ENCODE data around the gene PRKACB.

DNA sequence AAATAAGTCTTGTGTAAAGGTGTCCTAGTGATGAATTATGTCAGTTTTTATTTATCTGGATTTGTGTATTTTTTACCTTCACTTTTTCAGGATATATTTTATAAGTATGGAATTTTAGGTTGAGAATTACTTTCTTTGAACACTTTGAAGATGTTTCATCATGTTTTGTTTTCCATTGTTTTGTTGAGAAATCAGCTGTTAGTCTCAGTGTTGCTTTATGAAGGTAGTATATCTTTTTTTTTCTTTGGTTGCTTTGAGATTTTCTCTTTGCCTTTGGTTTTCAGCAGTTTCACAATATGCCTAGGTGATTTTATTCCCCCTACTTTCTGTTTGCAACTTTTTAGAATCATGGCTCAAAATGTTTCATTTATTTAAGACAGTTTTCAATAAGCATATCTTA, 48.8 kb upstream of the PRKACB start:
- TF ChIP-seq, protein P1, sequence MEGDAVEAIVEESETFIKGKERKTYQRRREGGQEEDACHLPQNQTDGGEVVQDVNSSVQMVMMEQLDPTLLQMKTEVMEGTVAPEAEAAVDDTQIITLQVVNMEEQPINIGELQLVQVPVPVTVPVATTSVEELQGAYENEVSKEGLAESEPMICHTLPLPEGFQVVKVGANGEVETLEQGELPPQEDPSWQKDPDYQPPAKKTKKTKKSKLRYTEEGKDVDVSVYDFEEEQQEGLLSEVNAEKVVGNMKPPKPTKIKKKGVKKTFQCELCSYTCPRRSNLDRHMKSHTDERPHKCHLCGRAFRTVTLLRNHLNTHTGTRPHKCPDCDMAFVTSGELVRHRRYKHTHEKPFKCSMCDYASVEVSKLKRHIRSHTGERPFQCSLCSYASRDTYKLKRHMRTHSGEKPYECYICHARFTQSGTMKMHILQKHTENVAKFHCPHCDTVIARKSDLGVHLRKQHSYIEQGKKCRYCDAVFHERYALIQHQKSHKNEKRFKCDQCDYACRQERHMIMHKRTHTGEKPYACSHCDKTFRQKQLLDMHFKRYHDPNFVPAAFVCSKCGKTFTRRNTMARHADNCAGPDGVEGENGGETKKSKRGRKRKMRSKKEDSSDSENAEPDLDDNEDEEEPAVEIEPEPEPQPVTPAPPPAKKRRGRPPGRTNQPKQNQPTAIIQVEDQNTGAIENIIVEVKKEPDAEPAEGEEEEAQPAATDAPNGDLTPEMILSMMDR (IDR thresholded peaks at IDR 0.05): no peak
- no peak for TF ChIP-seq EZH2 (IDR thresholded peaks at IDR 0.05)
